ENCODE data around the gene HEPHL1.

GRCh38 chr11:94133752-94134151, 112.6 kb downstream of the HEPHL1 start:
- TF ChIP-seq POLR2A (IDR thresholded peaks at IDR 0.05) = no peak
- no peak for TF ChIP-seq CTCF (IDR thresholded peaks at IDR 0.05)
